ENCODE measurements around the gene CLDN14. TPM values are rescaled to one million over a fixed set of nuclear protein-coding genes. Genes with fewer than 3 reads are reported as not detected.

The CLDN14 gene
- total RNA-seq, 2 experiments from 2014 or later = not detected

GRCh38 chr21:36437745-36438128, 42.2 kb downstream of the CLDN14 start:
- CTCF ChIA-PET = interaction anchor here (0.6 kb wide), 1 partner anchor 90 kb away, joined by 3 read pairs; no protein-coding TSS in a partner anchor
- peaks cover 7% of the 10 kb centered on the region for H3K27me3 Mint-ChIP-seq
- intact Hi-C loops (cut with micrococcal nuclease) = no loop called here

GRCh38 chr21:36436829-36437744, 42.8 kb downstream of the CLDN14 start:
- POLR2A ChIA-PET = no interaction called here
- Mint-ChIP-seq H3K36me3 (no peaks in the 10 kb centered on the region), H3K27me3 (peaks cover 12% of the 10 kb centered on the region), H3K4me3 (no peak overlapping the region), H3K9me3 (no peaks in the 10 kb centered on the region), H3K4me1 (ENCODE audit: low read depth) (no peaks in the 10 kb centered on the region), H3K27ac (no peak overlapping the region)
- CTCF ChIA-PET = no interaction called here
- no peak for DNase-seq
- intact Hi-C loops (cut with micrococcal nuclease) = no loop called here

More at GRCh38 chr21:36437745-36438128, 42.2 kb downstream of the CLDN14 start:
- H3K36me3 Mint-ChIP-seq = no peaks in the 10 kb centered on the region
- DNase-seq = no peak
- POLR2A ChIA-PET = no interaction called here
- no peak overlapping the region for H3K4me3 Mint-ChIP-seq
- no peaks in the 10 kb centered on the region for H3K4me1 Mint-ChIP-seq (ENCODE audit: low read depth)
- no peak overlapping the region for H3K27ac Mint-ChIP-seq
- H3K9me3 Mint-ChIP-seq = no peaks in the 10 kb centered on the region

- Mint-ChIP-seq H3K36me3 (no peaks in the 10 kb centered on the region), H3K27ac (no peak overlapping the region), H3K27me3 (peaks cover 18% of the 10 kb centered on the region), H3K4me3 (no peak overlapping the region), H3K9me3 (no peaks in the 10 kb centered on the region), H3K4me1 (ENCODE audit: low read depth) (peaks cover 12% of the 10 kb centered on the region)
- no peak for DNase-seq
- CTCF ChIA-PET = no interaction called here
- POLR2A ChIA-PET = no interaction called here
- intact Hi-C loops (cut with micrococcal nuclease) = no loop called here
These were observed 45.8 kb downstream of the CLDN14 start for GRCh38 chr21:36434144-36434543.

- Mint-ChIP-seq H3K4me1 (ENCODE audit: low read depth) (peaks cover 12% of the 10 kb centered on the region), H3K27ac (no peak overlapping the region), H3K4me3 (no peak overlapping the region), H3K36me3 (no peaks in the 10 kb centered on the region), H3K9me3 (no peaks in the 10 kb centered on the region), H3K27me3 (peaks cover 18% of the 10 kb centered on the region)
- CTCF ChIA-PET = no interaction called here
- intact Hi-C loops (cut with micrococcal nuclease) = no loop called here
- POLR2A ChIA-PET = no interaction called here
- no peak for DNase-seq
These were observed 46.7 kb downstream of the CLDN14 start for GRCh38 chr21:36433059-36433709.

GRCh38 chr21:36431252-36431651, 48.7 kb downstream of the CLDN14 start:
- Mint-ChIP-seq H3K36me3 (no peaks in the 10 kb centered on the region), H3K27ac (no peak overlapping the region), H3K9me3 (no peaks in the 10 kb centered on the region), H3K4me1 (ENCODE audit: low read depth) (peaks cover 12% of the 10 kb centered on the region), H3K4me3 (no peak overlapping the region), H3K27me3 (peaks cover 18% of the 10 kb centered on the region)
- no peak for DNase-seq
- ChIA-PET CTCF (interaction anchor here (1.4 kb wide), 1 partner anchor 9 kb away, joined by 6 read pairs; no protein-coding TSS in a partner anchor), POLR2A (no interaction called here)
- intact Hi-C loops (cut with micrococcal nuclease) = no loop called here

GRCh38 chr21:36430841-36431240, 49.1 kb downstream of the CLDN14 start:
- intact Hi-C loops (cut with micrococcal nuclease) = loop anchor here (1.0 kb wide), 1 partner anchor 47 kb away; no protein-coding TSS in a partner anchor
- Mint-ChIP-seq H3K36me3 (no peaks in the 10 kb centered on the region), H3K27ac (no peak overlapping the region), H3K27me3 (peaks cover 18% of the 10 kb centered on the region), H3K4me3 (no peak overlapping the region), H3K9me3 (no peaks in the 10 kb centered on the region), H3K4me1 (ENCODE audit: low read depth) (peaks cover 12% of the 10 kb centered on the region)
- ChIA-PET CTCF (interaction anchor here (0.6 to 1.4 kb wide), 2 partner anchors 9 to 111 kb away, joined by 3 to 6 read pairs; partner anchors contain the start of gene MORC3), POLR2A (interaction anchor here (0.7 kb wide), 1 partner anchor 47 kb away, joined by 4 read pairs; no protein-coding TSS in a partner anchor)
- no peak for DNase-seq

GRCh38 chr21:36429947-36430546, 49.9 kb downstream of the CLDN14 start:
- POLR2A ChIA-PET = interaction anchor here (0.6 to 0.7 kb wide), 2 partner anchors 48 to 450 kb away, joined by 3 to 4 read pairs; no protein-coding TSS in a partner anchor

GRCh38 chr21:36428761-36429432, 51.0 kb downstream of the CLDN14 start:
- Mint-ChIP-seq H3K4me3 (no peak overlapping the region), H3K36me3 (no peaks in the 10 kb centered on the region), H3K9me3 (no peaks in the 10 kb centered on the region), H3K27me3 (peaks cover 16% of the 10 kb centered on the region), H3K4me1 (ENCODE audit: low read depth) (peaks cover 12% of the 10 kb centered on the region), H3K27ac (peak overlapping the region; percentile 18)
- DNase-seq = no peak
- ChIA-PET CTCF (interaction anchor here (0.9 to 1.4 kb wide), 2 partner anchors 11 to 12 kb away, joined by 3 read pairs; no protein-coding TSS in a partner anchor), POLR2A (interaction anchor here (0.6 kb wide), 1 partner anchor 451 kb away, joined by 3 read pairs; no protein-coding TSS in a partner anchor)
- intact Hi-C loops (cut with micrococcal nuclease) = no loop called here

More at GRCh38 chr21:36429947-36430546, 49.9 kb downstream of the CLDN14 start:
- Mint-ChIP-seq H3K4me1 (ENCODE audit: low read depth) (peaks cover 12% of the 10 kb centered on the region), H3K27ac (peak overlapping the region; percentile 71), H3K36me3 (no peaks in the 10 kb centered on the region), H3K9me3 (no peaks in the 10 kb centered on the region), H3K27me3 (peaks cover 18% of the 10 kb centered on the region), H3K4me3 (peak overlapping the region; percentile 66)
- CTCF ChIA-PET = interaction anchor here (0.6 to 1.4 kb wide), 6 partner anchors 8 to 317 kb away, joined by 3 to 6 read pairs (median 3); partner anchors contain the start of gene MORC3
- peak; percentile 91 for DNase-seq
- intact Hi-C loops (cut with micrococcal nuclease) = loop anchor here (1.0 kb wide), 1 partner anchor 48 kb away; no protein-coding TSS in a partner anchor

GRCh38 chr21:36427502-36427901, 52.4 kb downstream of the CLDN14 start:
- no peak for DNase-seq
- Mint-ChIP-seq H3K36me3 (no peaks in the 10 kb centered on the region), H3K4me3 (no peak overlapping the region), H3K27ac (no peak overlapping the region), H3K9me3 (no peaks in the 10 kb centered on the region), H3K27me3 (peaks cover 12% of the 10 kb centered on the region), H3K4me1 (ENCODE audit: low read depth) (peaks cover 12% of the 10 kb centered on the region)
- intact Hi-C loops (cut with micrococcal nuclease) = no loop called here
- CTCF ChIA-PET = no interaction called here
- POLR2A ChIA-PET = no interaction called here

- intact Hi-C loops (cut with micrococcal nuclease) = no loop called here
- peaks cover 4% of the 10 kb centered on the region for H3K27me3 Mint-ChIP-seq
These were observed 54.6 kb downstream of the CLDN14 start for GRCh38 chr21:36425286-36425685.

GRCh38 chr21:36424592-36424991, 55.3 kb downstream of the CLDN14 start:
- H3K27ac Mint-ChIP-seq = no peak overlapping the region
- peaks cover 2% of the 10 kb centered on the region for H3K36me3 Mint-ChIP-seq
- CTCF ChIA-PET = no interaction called here
- H3K27me3 Mint-ChIP-seq = no peaks in the 10 kb centered on the region
- no peak for DNase-seq
- POLR2A ChIA-PET = no interaction called here
- intact Hi-C loops (cut with micrococcal nuclease) = loop anchor here (5.0 kb wide), 1 partner anchor 53 kb away; no protein-coding TSS in a partner anchor
- H3K9me3 Mint-ChIP-seq = no peaks in the 10 kb centered on the region
- H3K4me1 Mint-ChIP-seq (ENCODE audit: low read depth) = peaks cover under 1% of the 10 kb centered on the region
- H3K4me3 Mint-ChIP-seq = no peak overlapping the region

More at GRCh38 chr21:36425286-36425685, 54.6 kb downstream of the CLDN14 start:
- Mint-ChIP-seq H3K9me3 (no peaks in the 10 kb centered on the region), H3K4me3 (no peak overlapping the region), H3K36me3 (no peaks in the 10 kb centered on the region), H3K4me1 (ENCODE audit: low read depth) (peaks cover 7% of the 10 kb centered on the region), H3K27ac (no peak overlapping the region)
- POLR2A ChIA-PET = no interaction called here
- no peak for DNase-seq
- CTCF ChIA-PET = no interaction called here
